K562 (cell line): Measurements from ENCODE around the gene GPR108. TPM values are rescaled to one million over a fixed set of nuclear protein-coding genes. Genes with fewer than 3 reads are reported as not detected.

Experiments used
- ATF3 ChIP-seq, 2 experiments: fragments of 450-650 bp in 1 of 2; sonication (generic) in 1 of 2; formaldehyde crosslinking in 1 of 2; IDR thresholded peaks in 1 of 2; conservative IDR thresholded peaks in 1 of 2; 2 replicates each; pipeline versions ENCODE4 v1.6.1 to v1.8.1; 2016 to 2023; ENCODE audit warnings: mild to moderate bottlenecking in 2 of 2, moderate library complexity in 2 of 2, inconsistent platforms in 1 of 2, missing genetic modification reagents in 1 of 2
- CHCHD3 ChIP-seq: fragments of 250-450 bp; sonication (Bioruptor Pico); IDR thresholded peaks from 2 replicates; pipeline ENCODE4 v2.1.2; 2022; ENCODE audit warnings: mild to moderate bottlenecking
- CREM ChIP-seq: IDR thresholded peaks from 2 replicates; pipeline ENCODE4 v1.6.1; 2014; ENCODE audit warnings: antibody characterized with exemption, low read depth
- FOXM1 ChIP-seq, 2 experiments: fragments of 450-650 bp in 1 of 2; sonication (generic) in 1 of 2; formaldehyde crosslinking in 1 of 2; IDR thresholded peaks; 2 replicates each; pipeline versions ENCODE4 v1.6.1 to v1.9.0; 2017 to 2022; ENCODE audit warnings: low read depth in 2 of 2, mild to moderate bottlenecking in 2 of 2, missing genetic modification reagents in 1 of 2, moderate library complexity in 1 of 2
- KLF13 ChIP-seq: fragments of 450-650 bp; IDR thresholded peaks from 2 replicates; pipeline ENCODE4 v1.6.1; 2016; ENCODE audit warnings: missing genetic modification characterization, low read depth, mild to moderate bottlenecking, missing compliant biosample characterization, moderate library complexity, borderline replicate concordance
- PHF20 ChIP-seq: fragments of 450-650 bp; IDR thresholded peaks from 2 replicates; pipeline ENCODE4 v1.6.1; 2018; ENCODE audit not compliant: partially characterized antibody
- SMC3 ChIP-seq: conservative IDR thresholded peaks from 2 replicates; pipeline ENCODE4 v1.6.1; 2011; ENCODE audit warnings: low read depth, low read length, improper control_type of control experiment; ENCODE audit not compliant: insufficient read depth
- ZBTB1 ChIP-seq: sonication (generic); formaldehyde crosslinking; IDR thresholded peaks from 2 replicates; pipeline ENCODE4 v1.8.1; 2023; ENCODE audit warnings: missing genetic modification reagents, low read depth, mild to moderate bottlenecking, borderline replicate concordance
- ZNF197 ChIP-seq: fragments of 200-800 bp; sonication (Bioruptor generic); IDR thresholded peaks from 2 replicates; pipeline ENCODE4 v1.6.1; 2016; ENCODE audit warnings: low read depth, missing genetic modification characterization, missing compliant biosample characterization
- ZNF280A ChIP-seq: fragments of 450-650 bp; IDR thresholded peaks from 2 replicates; pipeline ENCODE4 v1.6.1; 2018; ENCODE audit warnings: mild to moderate bottlenecking, low read depth; ENCODE audit not compliant: partially characterized antibody
- ZNF431 ChIP-seq: sonication (generic); formaldehyde crosslinking; IDR thresholded peaks from 2 replicates; pipeline ENCODE4 v1.8.0; 2022; ENCODE audit warnings: mild to moderate bottlenecking, missing genetic modification reagents
- polyA plus RNA-seq, 8 experiments: library from polyadenylated mRNA; depleted of rRNA in 4 of 8; stranded (reverse) in 5 of 8; unstranded in 3 of 8; fragments of >200 nt; fragmentation: Nextera tagmentation in 2 of 8; fragmentation: Illumina TruSeq in 1 of 8; extraction: Ambion mirVana in 2 of 8; extraction: Trizol in 1 of 8; gene quantifications; 2 replicates each; pipeline versions ENCODE4 v1.2.1 to v1.2.3, GENCODE V29; 2011 to 2014; ENCODE audit warnings: inconsistent platforms in 1 of 8, missing spikeins in 1 of 8
- total RNA-seq, 7 experiments: library from RNA; depleted of rRNA in 6 of 7; stranded (reverse); fragments of >200 nt in 6 of 7; fragmentation: Illumina TruSeq in 2 of 7; extraction: Trizol in 2 of 7; gene quantifications; 2 replicates each; pipeline versions ENCODE4 v1.2.1 to v1.2.3, GENCODE V29; 2011 to 2021; ENCODE audit warnings: low replicate concordance in 1 of 7
- TF ChIP-seq, protein P1 (sequence below): fragments of 450-650 bp; formaldehyde crosslinking; IDR thresholded peaks from 2 replicates; pipeline ENCODE4 v1.4.0; 2020; ENCODE audit warnings: mild to moderate bottlenecking, moderate library complexity
- TF ChIP-seq, protein P2 (sequence below), 2 experiments: fragments of 150-350 bp in 1 of 2; IDR thresholded peaks; 2 replicates each; pipeline ENCODE4 v1.6.1; 2012 to 2016; ENCODE audit warnings: low read depth in 2 of 2, low read length in 2 of 2, mild to moderate bottlenecking in 1 of 2, moderate library complexity in 1 of 2
- TF ChIP-seq, protein P3 (sequence below): sonication (generic); formaldehyde crosslinking; IDR thresholded peaks from 2 replicates; pipeline ENCODE4 v1.8.0; 2022; ENCODE audit warnings: mild to moderate bottlenecking, low read depth, missing genetic modification reagents

The GPR108 gene
- total and polyA plus RNA-seq, 9 of the 15 experiments (the other 6 are each of a cell fraction or from before 2014, with no cell fraction given) = 2.4 to 33.2 (median 24.4) TPM

DNA sequence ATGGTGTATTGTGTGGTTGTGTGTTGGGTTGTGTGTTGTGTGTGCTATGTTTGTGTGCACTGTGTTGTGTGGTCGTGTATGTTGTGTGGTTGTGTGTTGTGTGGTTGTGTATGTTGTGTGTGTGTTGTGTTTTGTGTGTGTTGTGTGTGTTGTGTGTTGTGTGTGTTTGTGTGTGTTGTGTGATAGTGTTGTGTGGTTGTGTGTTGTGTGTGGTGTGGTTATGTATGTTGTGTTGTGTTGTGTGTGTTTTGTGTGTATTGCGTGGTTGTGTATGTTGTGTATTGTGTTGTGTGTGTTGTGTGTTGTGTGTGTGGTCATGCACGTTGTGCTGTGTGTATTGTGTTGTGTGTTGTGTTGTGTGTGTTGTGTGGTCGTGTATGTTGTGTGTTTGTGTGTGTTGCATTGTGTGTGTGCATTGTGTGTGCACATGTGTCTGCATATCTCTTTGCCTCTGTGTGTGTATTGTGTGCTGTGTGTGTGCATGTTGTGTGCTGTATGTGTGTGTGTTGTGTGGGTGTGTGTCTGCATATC is 19.9 kb downstream of the GPR108 start (continued):
- TF ChIP-seq ZNF280A (peak; percentile 74), FOXM1 (IDR thresholded peaks at IDR 0.05; ENCODE audit: low read depth) (no peak), FOXM1 (CRISPR knock-in tag; IDR thresholded peaks at IDR 0.05; ENCODE audit: low read depth) (peak; percentile 92), CHCHD3 (no peak), PHF20 (peak; percentile 98), ZNF197 (CRISPR knock-in tag) (no peak), ZBTB1 (CRISPR knock-in tag) (peak; percentile 56; the same call in 1 of the 2 replicates), CREM (0 out of 2 replicates have a peak, but pooled peaks have one; percentile 4), KLF13 (tag) (no peak), ATF3 (IDR thresholded peaks at IDR 0.05) (no peak; the same call in 1 of the 2 replicates), ATF3 (CRISPR knock-in tag; conservative IDR thresholded peaks at IDR 0.05) (no peak), ZNF431 (CRISPR knock-in tag) (peak; percentile 73; the same call in 1 of the 2 replicates), SMC3 (no peak)
- TF ChIP-seq, protein P1, sequence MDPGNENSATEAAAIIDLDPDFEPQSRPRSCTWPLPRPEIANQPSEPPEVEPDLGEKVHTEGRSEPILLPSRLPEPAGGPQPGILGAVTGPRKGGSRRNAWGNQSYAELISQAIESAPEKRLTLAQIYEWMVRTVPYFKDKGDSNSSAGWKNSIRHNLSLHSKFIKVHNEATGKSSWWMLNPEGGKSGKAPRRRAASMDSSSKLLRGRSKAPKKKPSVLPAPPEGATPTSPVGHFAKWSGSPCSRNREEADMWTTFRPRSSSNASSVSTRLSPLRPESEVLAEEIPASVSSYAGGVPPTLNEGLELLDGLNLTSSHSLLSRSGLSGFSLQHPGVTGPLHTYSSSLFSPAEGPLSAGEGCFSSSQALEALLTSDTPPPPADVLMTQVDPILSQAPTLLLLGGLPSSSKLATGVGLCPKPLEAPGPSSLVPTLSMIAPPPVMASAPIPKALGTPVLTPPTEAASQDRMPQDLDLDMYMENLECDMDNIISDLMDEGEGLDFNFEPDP = no peak
- TF ChIP-seq, protein P2, sequence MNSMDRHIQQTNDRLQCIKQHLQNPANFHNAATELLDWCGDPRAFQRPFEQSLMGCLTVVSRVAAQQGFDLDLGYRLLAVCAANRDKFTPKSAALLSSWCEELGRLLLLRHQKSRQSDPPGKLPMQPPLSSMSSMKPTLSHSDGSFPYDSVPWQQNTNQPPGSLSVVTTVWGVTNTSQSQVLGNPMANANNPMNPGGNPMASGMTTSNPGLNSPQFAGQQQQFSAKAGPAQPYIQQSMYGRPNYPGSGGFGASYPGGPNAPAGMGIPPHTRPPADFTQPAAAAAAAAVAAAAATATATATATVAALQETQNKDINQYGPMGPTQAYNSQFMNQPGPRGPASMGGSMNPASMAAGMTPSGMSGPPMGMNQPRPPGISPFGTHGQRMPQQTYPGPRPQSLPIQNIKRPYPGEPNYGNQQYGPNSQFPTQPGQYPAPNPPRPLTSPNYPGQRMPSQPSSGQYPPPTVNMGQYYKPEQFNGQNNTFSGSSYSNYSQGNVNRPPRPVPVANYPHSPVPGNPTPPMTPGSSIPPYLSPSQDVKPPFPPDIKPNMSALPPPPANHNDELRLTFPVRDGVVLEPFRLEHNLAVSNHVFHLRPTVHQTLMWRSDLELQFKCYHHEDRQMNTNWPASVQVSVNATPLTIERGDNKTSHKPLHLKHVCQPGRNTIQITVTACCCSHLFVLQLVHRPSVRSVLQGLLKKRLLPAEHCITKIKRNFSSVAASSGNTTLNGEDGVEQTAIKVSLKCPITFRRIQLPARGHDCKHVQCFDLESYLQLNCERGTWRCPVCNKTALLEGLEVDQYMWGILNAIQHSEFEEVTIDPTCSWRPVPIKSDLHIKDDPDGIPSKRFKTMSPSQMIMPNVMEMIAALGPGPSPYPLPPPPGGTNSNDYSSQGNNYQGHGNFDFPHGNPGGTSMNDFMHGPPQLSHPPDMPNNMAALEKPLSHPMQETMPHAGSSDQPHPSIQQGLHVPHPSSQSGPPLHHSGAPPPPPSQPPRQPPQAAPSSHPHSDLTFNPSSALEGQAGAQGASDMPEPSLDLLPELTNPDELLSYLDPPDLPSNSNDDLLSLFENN (IDR thresholded peaks at IDR 0.05; ENCODE audit: low read depth in 2 of 2, low read length in 2 of 2) = no peak
- TF ChIP-seq, protein P3, sequence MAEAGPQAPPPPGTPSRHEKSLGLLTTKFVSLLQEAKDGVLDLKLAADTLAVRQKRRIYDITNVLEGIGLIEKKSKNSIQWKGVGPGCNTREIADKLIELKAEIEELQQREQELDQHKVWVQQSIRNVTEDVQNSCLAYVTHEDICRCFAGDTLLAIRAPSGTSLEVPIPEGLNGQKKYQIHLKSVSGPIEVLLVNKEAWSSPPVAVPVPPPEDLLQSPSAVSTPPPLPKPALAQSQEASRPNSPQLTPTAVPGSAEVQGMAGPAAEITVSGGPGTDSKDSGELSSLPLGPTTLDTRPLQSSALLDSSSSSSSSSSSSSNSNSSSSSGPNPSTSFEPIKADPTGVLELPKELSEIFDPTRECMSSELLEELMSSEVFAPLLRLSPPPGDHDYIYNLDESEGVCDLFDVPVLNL (CRISPR knock-in tag) = peak; percentile 88
